Measurements from ENCODE around the gene WFIKKN1.

GRCh38 chr16:630249-630814, 453 bp upstream of the WFIKKN1 start:
- TF ChIP-seq CTCF (conservative IDR thresholded peaks at IDR 0.05; ENCODE audit: low read length) (no peak), EZH2phosphoT487 (IDR thresholded peaks at IDR 0.05; ENCODE audit: borderline replicate concordance, low read depth, low read length) (no peak)
